OCI-LY1 (cell line): ENCODE measurements around the gene ALS2CL.

Experiments used
- EZH2 ChIP-seq: fragments of 200-600 bp; sonication (generic), shearing (Covaris generic); IDR thresholded peaks from 2 replicates; pipeline ENCODE4 v1.8.0; 2017; ENCODE audit warnings: borderline replicate concordance, mixed run types, mild to moderate bottlenecking, antibody characterized with exemption, low read length, moderate library complexity, mixed read lengths
- TF ChIP-seq, protein P1 (sequence below): fragments of 200-600 bp; sonication (generic), shearing (Covaris generic); IDR thresholded peaks from 2 replicates; pipeline ENCODE4 v1.5.1; 2017; ENCODE audit warnings: mild to moderate bottlenecking, antibody characterized with exemption, low read length, moderate library complexity, mixed read lengths

DNA sequence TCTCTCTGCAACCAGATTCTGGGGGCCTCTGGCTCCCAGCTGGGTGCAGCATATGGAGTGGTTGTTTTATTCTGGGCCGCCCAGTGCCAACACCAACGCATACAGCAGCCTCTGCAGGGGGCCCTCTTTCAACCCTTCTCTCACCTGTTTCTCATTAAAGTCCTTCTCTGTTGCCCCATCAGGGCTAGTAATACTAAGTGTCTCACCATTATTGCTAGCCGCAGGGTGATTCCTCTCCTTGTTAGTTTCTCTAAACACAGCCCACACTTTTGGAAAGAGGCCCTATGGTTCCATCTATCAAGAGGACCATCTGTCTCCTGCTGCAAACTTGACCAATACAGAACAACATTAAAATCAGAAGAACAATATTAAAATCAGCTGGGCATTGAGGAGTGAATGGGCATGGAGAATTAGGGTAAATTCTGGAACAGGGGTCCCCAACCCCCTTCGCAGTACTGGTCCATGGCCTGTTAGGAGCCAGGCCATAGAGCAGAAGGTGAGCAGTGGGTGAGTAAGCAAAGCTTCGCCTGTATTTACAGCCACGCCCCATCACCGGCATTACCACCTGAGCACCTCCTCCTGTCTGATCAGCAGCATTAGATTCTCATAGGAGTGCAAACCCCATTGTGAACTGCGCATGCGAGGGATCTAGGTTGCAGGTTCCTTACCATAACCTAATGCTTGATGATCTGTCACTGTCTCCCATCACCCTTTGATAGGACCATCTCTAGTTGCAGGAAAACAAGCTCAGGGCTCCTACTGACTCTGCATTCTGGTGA lies 36.5 kb downstream of the ALS2CL start:
- TF ChIP-seq, protein P1, sequence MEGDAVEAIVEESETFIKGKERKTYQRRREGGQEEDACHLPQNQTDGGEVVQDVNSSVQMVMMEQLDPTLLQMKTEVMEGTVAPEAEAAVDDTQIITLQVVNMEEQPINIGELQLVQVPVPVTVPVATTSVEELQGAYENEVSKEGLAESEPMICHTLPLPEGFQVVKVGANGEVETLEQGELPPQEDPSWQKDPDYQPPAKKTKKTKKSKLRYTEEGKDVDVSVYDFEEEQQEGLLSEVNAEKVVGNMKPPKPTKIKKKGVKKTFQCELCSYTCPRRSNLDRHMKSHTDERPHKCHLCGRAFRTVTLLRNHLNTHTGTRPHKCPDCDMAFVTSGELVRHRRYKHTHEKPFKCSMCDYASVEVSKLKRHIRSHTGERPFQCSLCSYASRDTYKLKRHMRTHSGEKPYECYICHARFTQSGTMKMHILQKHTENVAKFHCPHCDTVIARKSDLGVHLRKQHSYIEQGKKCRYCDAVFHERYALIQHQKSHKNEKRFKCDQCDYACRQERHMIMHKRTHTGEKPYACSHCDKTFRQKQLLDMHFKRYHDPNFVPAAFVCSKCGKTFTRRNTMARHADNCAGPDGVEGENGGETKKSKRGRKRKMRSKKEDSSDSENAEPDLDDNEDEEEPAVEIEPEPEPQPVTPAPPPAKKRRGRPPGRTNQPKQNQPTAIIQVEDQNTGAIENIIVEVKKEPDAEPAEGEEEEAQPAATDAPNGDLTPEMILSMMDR, result no peak
- TF ChIP-seq EZH2, result no peak
